Esophagus (tissue), 2 donors: ENCODE measurements around the gene SPEF1. TPM values are rescaled to one million over a fixed set of nuclear protein-coding genes. Genes with fewer than 3 reads are reported as not detected.
A peak's percentile ranks its signal among the peaks of the same experiment; 100 is the strongest.

Experiments used
- H3K27ac ChIP-seq, 2 donors: one replicate each; pipeline ENCODE4 v1.5.1; 2013; ENCODE audit warnings: low read depth in 2 of 2, mild to moderate bottlenecking in 2 of 2, inconsistent platforms in 1 of 2, low read length in 1 of 2, moderate library complexity in 1 of 2
- H3K27me3 ChIP-seq, 2 donors: one replicate each; pipeline ENCODE4 v1.6.1; 2013; ENCODE audit warnings: low read length in 2 of 2, control low read depth in 1 of 2, mild to moderate bottlenecking in 1 of 2; ENCODE audit not compliant: insufficient read depth in 2 of 2, control insufficient read depth in 1 of 2
- H3K36me3 ChIP-seq, 2 donors: one replicate each; pipeline ENCODE4 v1.6.1; 2013; ENCODE audit warnings: low read length in 1 of 2; ENCODE audit not compliant: control insufficient read depth in 2 of 2, insufficient read depth in 2 of 2
- H3K4me1 ChIP-seq, 2 donors: one replicate each; pipeline ENCODE4 v1.6.1; 2013; ENCODE audit warnings: low read length in 1 of 2; ENCODE audit not compliant: control insufficient read depth in 2 of 2, insufficient read depth in 2 of 2
- H3K4me3 ChIP-seq, 2 donors: one replicate each; pipeline ENCODE4 v1.5.1; 2013; ENCODE audit warnings: low read length in 2 of 2, mild to moderate bottlenecking in 2 of 2, low read depth in 1 of 2, moderate library complexity in 1 of 2
- H3K9me3 ChIP-seq, 2 donors: one replicate each; pipeline ENCODE4 v1.6.1; 2013; ENCODE audit warnings: mild to moderate bottlenecking in 2 of 2, low read depth in 1 of 2, low read length in 1 of 2, moderate library complexity in 1 of 2; ENCODE audit not compliant: control insufficient read depth in 2 of 2, insufficient read depth in 1 of 2
- WGBS, 2 donors: extraction: QIAGEN DNeasy Blood & Tissue Kit; methylation state at CpG; one replicate each; pipeline ENCODE4 v1.1.7; 2013; 5-methylcytosine and 5-hydroxymethylcytosine counted together
- polyA plus RNA-seq, 2 donors: library from polyadenylated mRNA; stranded (reverse); fragments of 200-250 nt; gene quantifications; one replicate each; pipeline ENCODE4 v1.2.3, GENCODE V29; 2013
- donor health status: healthy with polysubstance abuse.
- donor health status: Bipolar disorder and iron deficiency.

Gene SPEF1
- polyA plus RNA-seq, 2 donors = 0.07 to 0.08 TPM

DNA sequence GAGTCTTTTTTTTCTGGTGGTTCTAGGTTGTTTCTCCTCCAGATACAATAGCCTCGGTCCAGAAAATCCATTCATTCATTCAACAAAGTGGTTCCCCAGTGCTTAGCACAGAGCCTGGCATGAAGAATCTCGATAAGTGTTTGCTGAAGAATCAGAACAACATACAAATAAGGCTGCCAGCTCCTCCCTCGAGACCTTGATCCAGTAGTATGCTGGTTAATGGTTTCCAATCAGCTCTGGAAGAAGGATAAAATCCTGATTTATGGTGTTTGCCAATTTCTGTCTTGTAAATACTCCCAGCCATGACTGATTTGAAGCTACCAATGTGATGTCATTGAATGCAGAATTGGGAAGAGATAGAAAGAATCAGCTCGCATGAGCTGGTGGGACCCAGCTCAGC lies 45.5 kb downstream of the SPEF1 start:
- no peaks in the 10 kb centered on the region for H3K9me3 ChIP-seq
- H3K27ac ChIP-seq = no peak overlapping the region
- H3K36me3 ChIP-seq = no peaks in the 10 kb centered on the region
- H3K4me3 ChIP-seq = no peak overlapping the region
- no peaks in the 10 kb centered on the region for H3K27me3 ChIP-seq
- 63 to 80% methylated on average over 4 of the region's 4 CpGs for WGBS, 2 donors
- H3K4me1 ChIP-seq = peaks cover 0 to 6% of the 10 kb centered on the region in 2 donors

DNA sequence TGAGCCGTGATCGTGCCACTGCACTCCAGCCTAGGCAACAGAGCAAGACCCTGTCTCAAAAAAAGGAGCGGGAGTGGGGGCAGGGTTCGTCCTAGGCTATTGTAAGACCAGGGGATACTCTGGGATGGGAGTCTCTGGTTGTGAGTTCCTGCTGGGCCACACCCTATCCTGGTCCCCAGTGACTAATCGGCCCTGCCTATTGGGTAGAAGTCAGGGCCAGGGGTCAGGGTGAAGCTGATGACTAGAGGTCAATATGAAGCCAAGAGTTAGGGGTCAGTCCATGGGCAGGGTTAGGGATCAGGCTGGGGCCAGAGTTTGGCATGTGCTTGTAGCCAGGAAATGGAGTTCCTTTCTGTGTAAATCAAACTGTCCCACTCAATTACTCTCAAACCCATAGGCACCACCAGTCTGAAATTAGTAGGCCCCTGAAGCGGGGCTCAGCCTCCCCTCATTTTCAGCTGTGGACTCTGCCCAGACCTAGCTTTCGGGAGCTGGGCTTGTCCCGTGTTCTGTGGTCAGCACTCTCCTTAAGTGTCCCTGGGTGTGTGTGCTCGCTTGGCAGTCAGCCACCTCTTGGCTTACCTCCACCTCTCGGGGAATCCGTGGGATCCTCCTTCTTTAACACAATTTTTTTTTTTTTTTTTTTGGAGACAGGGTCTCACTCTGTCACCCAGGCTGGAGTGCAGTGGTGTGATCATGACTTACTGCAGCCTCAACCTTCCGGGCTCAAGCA lies 47.0 kb downstream of the SPEF1 start:
- no peaks in the 10 kb centered on the region for H3K36me3 ChIP-seq
- no peak overlapping the region for H3K27ac ChIP-seq
- H3K9me3 ChIP-seq = no peaks in the 10 kb centered on the region
- no peak overlapping the region for H3K4me3 ChIP-seq
- 62% methylated on average over 12 of the region's 12 CpGs for WGBS, 2 donors
- no peaks in the 10 kb centered on the region for H3K27me3 ChIP-seq
- H3K4me1 ChIP-seq = peaks cover 0 to 4% of the 10 kb centered on the region in 2 donors

DNA sequence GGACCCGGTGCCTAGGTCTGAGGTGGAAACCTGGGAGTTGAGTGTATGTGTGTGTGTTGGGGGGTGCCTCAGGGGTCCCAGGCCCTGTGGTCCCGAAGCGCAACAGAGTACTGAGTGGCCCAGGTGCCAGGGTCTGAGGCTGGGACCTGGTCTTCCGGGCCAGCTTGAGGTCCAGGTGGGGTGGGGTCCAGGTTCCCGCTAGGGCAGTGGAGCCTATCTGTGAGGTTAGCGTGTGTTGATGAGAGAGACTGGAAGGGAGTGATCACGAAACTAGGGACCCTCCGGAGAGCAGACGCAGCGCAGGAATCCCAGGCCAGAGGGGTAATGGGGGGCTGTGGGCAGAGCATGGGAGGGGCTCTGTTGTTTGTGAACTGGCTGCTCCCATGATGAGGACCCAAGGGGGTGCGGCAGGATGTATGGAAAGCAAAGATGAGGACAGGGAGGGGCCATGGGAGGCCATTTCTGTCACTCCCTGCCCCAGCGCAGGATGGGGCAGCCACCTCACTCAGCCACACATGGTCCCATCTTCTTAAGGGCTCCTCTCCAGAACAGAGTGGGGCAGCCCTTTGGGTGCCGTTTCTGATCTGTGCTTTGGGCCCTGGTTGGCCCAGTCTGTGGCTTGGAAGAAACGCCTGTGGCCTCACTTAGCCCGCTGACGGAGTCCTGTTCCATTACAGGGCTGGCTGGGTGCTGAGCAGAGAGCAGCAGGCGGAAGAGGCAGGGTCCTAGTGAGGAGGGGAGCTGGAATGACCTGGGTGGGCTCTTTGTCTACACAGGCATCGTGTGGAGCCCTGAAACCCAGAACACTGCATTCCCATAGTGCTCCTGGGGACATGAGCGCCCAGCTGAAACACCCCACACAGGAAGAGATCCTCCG lies 47.9 kb downstream of the SPEF1 start:
- H3K9me3 ChIP-seq = no peaks in the 10 kb centered on the region
- peaks cover 0 to 2% of the 10 kb centered on the region in 2 donors for H3K4me1 ChIP-seq
- H3K4me3 ChIP-seq = peak overlapping the region in 1 of 2 donors; percentile 25
- H3K27ac ChIP-seq = peak overlapping the region in 1 of 2 donors; percentile 28
- H3K27me3 ChIP-seq = no peaks in the 10 kb centered on the region
- H3K36me3 ChIP-seq = no peaks in the 10 kb centered on the region
- 79 to 80% methylated on average over 20 of the region's 20 CpGs for WGBS, 2 donors

DNA sequence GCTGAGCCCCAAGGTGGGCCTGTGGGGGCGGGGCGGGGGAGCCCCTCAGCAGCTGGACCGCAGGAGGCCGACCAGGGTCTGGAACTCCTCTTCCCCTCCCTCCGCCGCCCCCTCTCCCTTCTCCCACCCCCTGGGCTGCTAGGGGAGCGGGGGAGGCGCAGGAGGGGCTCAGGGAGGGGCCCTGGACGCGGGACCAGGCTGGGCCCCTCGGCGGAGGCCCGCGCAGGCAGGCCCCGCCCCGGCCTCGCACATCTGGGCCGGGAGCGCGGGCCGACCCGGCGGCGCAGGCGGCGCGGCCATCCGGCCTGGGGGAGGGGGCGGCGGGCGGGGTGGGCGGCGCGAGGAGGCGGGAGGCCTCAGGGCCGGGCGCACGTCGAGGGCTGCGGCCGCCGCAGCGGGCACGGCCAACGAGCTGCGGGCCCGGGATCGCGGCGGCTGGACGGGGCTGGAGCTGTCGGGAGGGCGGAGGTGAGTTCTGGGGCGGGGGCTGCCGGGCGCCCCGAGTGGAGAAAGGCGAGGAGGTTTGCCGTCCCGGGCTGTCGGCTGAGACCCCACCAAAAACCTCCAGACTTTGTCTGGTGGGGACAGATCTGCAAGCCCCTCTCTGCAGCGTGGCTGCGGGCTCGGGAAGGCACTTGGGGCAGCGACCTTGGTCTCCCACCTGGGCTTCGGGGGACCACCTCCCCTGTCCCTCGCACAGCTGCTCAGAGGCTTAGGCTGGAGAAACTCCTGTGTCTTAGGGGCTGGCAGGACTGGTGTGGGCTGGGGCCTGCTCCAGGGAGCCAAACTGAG lies 48.7 kb downstream of the SPEF1 start, which contains the start of gene HSPA12B:
HSPA12B (plus strand) TSS at position 359 of the 792 bp plus-strand sequence. CDS start 5,990 bp downstream, outside the sequence.
- peak within 1 kb of the TSS in 1 of 2 donors; percentile 28 for H3K27ac ChIP-seq
- H3K36me3 ChIP-seq = no peaks in the 10 kb centered on the region
- no peaks in the 10 kb centered on the region for H3K9me3 ChIP-seq
- peaks cover 0 to 2% of the 10 kb centered on the region in 2 donors for H3K4me1 ChIP-seq
- peak within 1 kb of the TSS in 1 of 2 donors; percentile 25 for H3K4me3 ChIP-seq
- 11 to 14% methylated on average over 46 to 67 of the region's 67 CpGs for WGBS, 2 donors
- H3K27me3 ChIP-seq = no peaks in the 10 kb centered on the region

DNA sequence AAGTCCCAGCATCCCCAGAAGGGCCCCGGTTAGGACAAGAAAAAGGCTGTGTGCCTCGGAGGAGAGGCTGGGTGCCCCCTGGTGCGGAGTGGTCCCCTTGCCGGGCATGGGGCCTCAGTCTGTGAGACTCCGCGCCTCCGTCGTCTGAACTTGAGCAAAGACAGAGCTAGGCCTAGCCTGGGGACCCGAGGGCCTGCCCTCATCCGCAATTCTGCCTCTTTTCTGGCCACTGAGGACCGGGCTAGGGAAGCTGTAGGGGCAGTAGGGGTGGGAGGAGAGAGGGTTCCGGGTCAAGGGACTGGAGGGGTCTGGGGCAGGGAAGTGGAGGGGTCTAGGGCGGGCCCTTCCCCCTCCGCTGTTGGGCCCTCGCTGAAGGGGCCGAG lies 49.3 kb downstream of the SPEF1 start:
- H3K9me3 ChIP-seq = no peaks in the 10 kb centered on the region
- no peak overlapping the region for H3K27ac ChIP-seq
- H3K4me1 ChIP-seq = peaks cover 0 to 2% of the 10 kb centered on the region in 2 donors
- no peak overlapping the region for H3K4me3 ChIP-seq
- H3K36me3 ChIP-seq = no peaks in the 10 kb centered on the region
- 74 to 82% methylated on average over 12 to 16 of the region's 16 CpGs for WGBS, 2 donors
- no peaks in the 10 kb centered on the region for H3K27me3 ChIP-seq

DNA sequence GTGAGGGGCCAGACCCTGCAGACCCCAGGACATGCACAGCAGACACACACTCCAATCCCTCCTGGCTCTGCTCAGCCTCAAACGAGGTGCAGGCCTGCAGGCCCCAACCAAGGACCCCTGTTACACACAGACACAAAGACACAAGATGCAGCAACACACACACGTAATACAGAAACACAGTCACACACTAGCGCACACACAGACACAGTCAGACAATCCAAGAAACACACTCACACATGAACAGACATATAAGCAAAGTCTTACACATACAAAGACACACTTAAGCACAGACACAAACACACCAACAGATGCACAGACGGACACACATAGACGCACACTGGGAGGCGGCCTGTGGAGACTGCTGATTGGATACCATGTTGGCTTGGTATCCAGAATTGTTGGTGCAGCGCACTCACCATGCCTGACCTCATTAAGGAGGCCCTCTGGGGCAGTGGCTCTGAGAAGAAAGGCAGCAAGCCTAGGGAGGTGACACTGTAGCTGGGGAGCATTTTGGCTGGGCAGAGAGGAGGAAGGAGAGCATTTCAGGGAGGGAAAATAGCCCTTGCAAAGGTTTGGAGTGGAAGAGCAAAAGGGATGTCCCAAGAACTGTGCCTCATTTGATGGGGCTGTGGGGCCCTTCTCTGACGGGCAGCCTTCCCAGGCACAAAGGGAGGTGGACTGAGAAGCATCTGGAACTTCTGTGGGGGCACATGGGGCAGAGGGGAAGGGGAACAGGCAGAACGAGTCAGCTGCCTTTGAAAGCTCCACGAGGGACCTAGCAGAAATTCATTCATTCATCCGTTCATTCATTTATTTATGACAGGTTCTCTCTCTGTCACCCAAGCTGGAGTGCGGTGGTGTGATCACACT lies 50.2 kb downstream of the SPEF1 start:
- no peaks in the 10 kb centered on the region for H3K36me3 ChIP-seq
- WGBS, 2 donors = 83 to 86% methylated on average over 12 of the region's 12 CpGs
- H3K27me3 ChIP-seq = no peaks in the 10 kb centered on the region
- no peak overlapping the region for H3K4me3 ChIP-seq
- peaks cover 0 to 2% of the 10 kb centered on the region in 2 donors for H3K4me1 ChIP-seq
- no peaks in the 10 kb centered on the region for H3K9me3 ChIP-seq
- H3K27ac ChIP-seq = no peak overlapping the region

DNA sequence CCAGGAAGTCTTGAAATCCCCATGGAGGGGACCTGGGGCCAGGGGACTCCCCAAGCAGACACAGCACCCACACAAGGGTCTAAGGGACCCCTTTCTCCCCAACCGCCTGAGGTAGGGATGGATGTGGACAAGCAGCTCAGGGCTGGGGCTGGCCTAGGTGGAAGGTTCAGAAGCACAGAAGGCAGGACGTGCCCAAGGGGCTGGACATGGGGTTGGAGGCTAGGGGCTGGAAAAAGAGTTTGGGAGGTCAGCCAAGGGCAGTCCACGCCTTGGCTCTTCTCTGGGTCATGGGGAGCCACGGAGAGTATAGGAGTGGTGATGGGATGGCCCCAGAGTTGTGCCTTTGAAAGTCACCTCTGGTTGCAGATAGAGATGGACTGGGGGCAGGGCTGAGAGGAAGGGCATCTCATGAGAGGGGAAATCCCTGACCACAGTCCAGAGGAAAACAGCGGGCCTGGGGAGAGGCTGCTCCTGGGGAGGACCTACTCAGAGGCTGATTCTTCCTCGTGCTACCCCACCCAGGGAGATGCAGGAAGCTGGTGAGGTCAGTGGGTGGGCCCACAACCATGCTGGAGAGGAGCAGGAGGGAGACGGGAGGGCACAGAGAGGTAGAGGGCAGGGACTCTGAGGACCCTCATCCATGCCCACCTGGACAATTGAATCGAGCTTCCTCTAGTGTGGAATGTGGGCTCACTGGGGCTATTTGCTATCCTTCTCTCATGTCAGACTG lies 51.3 kb downstream of the SPEF1 start:
- WGBS, 2 donors = 69 to 73% methylated on average over 8 of the region's 8 CpGs
- H3K27ac ChIP-seq = no peak overlapping the region

DNA sequence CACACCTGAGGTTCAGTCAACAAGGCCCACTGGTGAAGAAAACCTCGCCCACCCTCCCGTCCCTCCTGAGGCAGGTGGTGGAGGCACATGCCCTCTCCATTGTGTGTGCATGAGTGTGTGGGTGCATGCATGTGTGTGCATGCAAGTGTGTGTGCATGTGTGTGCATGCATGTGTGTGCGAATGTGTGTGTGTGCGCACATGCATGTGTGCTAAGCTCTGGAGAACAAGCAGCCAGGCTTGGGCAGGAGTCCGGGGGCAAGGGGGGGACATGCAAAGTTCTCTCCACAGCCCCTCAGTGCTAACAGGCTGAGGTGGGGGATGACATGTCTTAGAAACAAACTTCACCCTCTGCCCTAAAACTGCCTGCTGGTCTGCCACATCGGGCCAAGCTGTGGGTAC lies 51.9 kb downstream of the SPEF1 start:
- H3K27ac ChIP-seq = no peak overlapping the region
- H3K27me3 ChIP-seq = no peaks in the 10 kb centered on the region
- H3K9me3 ChIP-seq = no peaks in the 10 kb centered on the region
- H3K4me3 ChIP-seq = no peak overlapping the region
- 80 to 82% methylated on average over 6 of the region's 6 CpGs for WGBS, 2 donors
- H3K36me3 ChIP-seq = no peaks in the 10 kb centered on the region
- H3K4me1 ChIP-seq = peaks cover 0 to 2% of the 10 kb centered on the region in 2 donors

More for the DNA sequence above, 51.3 kb downstream of the SPEF1 start:
- no peak overlapping the region for H3K4me3 ChIP-seq
- peaks cover 0 to 2% of the 10 kb centered on the region in 2 donors for H3K4me1 ChIP-seq
- H3K9me3 ChIP-seq = no peaks in the 10 kb centered on the region
- no peaks in the 10 kb centered on the region for H3K36me3 ChIP-seq
- H3K27me3 ChIP-seq = no peaks in the 10 kb centered on the region
